Right renal cortex interstitium (tissue), 3 donors: ENCODE results near the gene GMCL2. TPM values are rescaled to one million over a fixed set of nuclear protein-coding genes. Genes with fewer than 3 reads are reported as not detected.
"Not testable (repeated sequence)": the region's sequence is repeated elsewhere in the genome, so short reads cannot be mapped to it uniquely, and the experiment has no call there.

Source experiments
- DNase-seq, 3 donors: peaks; one replicate each; pipeline ENCODE4 v3.0.0-alpha.2; 2013; ENCODE audit warnings: low read depth in 3 of 3, low spot score in 2 of 3
- polyA plus RNA-seq, 3 donors: library from polyadenylated mRNA; unstranded; fragments of 120-200 nt; gene quantifications; one replicate each; pipeline ENCODE4 v1.2.1, GENCODE V29; 2013; ENCODE audit not compliant: insufficient read length in 3 of 3

The GMCL2 gene
- polyA plus RNA-seq, 3 donors: 0.06 to 0.07 TPM; not detected in 1

DNA sequence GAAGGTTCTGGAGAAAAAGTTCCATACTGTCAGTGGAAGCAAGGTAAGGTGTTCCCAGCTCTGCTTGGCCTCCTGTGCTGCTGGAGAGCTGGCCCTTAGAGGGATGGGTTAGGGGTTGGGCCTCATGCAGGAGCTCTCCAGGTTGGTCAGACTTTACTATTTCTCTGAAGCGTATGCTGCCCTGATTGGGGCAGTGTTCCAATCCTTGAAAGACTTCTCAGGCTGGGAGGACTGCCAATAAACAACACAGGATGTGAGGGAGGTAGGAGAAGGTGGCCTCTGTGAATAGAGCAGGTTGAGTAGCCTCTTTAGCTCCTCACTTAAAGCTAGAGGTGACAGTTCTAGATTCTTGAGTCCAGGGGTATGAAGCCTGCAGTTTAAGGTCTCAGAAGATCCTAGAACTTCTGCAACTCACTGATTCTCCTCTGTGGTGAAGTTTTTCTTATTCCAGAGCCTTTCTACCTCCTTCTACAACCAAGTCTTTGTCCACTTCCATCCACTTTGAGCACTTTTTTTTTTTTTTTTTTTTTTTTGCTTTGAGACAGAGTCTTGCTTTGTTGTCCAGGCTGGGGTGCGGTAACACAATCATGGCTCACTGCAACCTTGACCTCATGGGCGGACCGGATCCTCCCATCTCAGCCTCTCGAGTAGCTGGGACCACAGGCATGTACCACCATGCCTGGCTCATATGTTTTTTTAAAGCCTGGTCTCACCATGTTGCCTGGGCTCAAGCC is 20.2 kb upstream of the GMCL2 start:
- no peak for DNase-seq

DNA sequence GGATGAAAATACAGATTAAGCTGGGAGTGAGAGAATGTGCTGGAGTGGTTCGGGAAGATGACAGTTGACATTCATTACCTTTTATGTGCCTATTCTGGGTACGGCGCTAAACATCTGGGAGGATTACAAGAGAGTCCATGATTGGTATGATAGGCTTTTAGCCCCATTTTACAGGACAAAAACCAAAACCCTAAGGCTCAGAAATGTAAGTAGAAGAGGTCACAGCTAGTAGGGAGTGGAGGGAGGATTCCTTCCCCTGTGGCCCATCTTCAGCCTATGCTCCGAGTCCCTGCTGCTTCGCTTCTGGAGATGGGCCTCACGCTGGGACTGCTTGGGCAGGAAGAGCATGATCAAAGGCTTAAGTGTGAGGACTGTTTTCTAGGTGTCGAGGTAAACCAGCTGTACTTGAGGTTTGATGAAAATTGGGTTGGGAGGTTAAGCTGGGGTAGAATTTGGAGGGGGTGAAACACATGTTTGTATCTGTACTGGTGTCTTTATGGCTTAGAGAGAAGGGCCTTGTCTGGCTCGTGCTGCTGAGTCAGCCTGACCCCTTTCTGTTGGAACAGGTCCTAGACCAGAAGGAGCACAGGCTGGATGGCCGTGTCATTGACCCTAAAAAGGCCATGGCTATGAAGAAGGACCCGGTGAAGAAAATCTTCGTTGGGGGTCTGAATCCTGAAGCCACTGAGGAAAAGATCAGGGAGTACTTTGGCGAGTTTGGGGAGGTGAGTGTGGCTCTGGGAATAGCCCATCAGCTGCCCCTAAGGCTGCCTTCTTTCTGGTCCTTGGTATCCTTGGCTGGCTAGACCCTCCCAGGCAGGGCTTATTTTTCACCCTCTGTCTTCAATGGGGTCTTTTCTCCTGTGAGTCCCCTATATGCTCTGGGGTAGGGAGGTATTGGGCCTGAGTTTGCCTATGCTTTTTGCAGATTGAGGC is 19.3 kb upstream of the GMCL2 start:
- no peak for DNase-seq

DNA sequence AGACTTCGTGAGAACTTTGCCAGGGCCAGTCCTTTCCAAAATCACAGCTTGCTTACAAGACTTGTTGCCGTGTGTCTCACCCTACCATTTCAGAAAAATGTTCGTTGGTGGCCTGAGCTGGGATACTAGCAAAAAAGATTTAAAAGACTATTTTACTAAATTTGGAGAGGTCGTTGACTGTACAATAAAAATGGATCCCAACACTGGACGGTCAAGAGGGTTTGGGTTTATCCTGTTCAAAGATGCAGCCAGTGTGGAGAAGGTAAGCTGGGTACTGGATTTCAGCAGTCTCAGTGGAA is 18.5 kb upstream of the GMCL2 start:
- DNase-seq: no peak

DNA sequence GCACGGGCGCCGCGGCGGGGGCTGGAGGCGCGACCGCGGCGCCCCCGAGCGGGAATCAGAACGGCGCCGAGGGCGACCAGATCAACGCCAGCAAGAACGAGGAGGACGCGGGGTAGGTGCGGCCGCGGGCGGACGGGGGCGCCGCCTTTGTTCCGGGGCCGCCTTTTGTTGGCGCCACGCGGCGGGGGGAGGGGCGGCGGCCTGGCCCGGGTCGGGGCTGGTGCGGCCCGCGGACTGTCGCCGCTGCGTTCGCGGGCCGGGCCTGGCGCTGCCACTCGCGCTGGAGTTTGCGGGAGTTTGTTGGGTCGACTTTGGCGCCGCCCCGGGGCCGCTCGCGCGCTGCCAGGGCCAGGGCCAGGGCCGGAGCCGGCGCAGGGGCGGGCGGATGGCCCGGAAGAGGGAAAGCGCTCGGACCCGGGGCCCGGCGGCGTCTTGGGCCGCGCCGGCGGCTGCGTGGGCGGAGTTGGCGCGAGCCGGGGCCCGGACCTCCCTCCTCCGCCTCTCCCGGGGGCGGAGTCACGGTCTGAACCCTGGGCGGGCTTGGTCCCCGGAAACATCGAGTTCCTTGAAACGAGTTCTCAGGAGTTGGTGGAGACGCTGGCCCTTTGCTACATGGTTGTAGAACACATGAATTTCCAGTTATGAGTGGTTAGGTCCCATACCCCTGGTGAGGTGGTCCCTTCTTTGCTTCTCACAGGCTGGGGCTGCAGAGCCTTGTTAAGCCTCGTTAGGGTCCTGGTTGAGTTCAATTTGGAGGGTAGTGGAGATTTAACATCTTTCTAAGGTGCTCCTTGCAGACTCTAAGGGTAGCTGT is 18.0 kb upstream of the GMCL2 start:
- DNase-seq: peak; percentile 25 to 48 (median 43)

DNA sequence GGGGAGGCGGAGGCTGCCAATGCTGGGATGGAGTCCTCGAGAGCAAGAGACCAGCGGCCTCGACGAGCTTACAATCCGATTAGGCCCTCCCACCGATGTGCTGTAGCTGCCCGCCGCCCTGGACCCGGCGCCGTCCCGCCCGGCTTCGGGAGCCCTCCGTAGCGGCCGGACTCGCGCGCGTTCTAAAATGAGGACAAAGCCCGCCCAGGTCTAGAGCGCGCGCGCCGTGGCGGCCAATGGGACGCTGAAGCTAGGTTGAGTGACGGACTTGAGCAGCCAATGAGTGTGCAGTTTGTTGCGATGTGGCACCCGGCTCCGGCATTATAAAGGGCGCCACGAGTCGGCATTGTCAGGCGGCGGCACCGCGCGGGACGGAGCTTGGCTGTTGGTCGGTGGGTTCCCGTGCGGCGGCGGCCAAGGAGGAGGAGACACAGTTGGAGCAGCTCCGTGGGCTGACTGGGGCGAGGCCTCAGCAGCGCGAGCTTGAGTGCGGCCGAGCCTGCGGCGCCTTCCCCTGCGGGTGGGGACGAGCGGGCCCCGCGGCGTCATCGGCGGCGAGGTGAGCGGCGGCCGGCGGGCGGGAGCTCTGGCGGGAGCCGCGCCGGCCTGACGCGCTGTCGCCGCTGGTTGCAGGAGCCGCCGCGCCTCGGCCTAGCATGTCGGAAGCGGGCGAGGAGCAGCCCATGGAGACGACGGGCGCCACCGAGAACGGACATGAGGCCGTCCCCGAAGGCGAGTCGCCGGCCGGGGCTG is 17.2 kb upstream of the GMCL2 start, which contains the start of gene HNRNPAB:
Gene HNRNPAB, plus strand, starts transcription at position 352 of the 753 bp plus-strand sequence. Its CDS starts 305 bp downstream, at position 657.
- peak; percentile 92 to 94 (median 94) for DNase-seq

DNA sequence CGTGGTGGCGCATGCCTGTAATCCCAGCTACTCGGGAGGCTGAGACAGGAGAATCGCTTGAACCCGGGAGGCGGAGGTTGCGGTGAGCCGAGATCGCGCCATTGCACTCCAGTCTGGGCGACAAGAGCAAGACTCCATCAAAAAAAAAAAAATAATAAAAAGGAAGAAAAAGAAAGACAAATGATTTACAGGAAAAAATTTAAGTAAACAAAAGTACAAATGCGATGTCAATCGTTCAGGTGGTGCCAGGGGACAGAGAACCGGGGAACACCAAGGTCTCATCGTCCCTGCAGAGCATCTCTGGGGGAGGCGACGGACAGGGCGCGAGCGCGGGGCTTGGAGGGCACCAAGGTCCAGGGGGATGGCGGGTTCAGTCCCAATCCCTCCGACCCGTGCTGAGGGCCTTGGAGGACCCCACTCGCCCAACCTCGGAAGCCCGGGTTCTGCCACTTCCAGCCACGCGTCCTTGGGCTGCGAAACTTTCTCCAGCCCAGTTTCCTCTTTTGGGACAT is 16.6 kb upstream of the GMCL2 start:
- no peak for DNase-seq

DNA sequence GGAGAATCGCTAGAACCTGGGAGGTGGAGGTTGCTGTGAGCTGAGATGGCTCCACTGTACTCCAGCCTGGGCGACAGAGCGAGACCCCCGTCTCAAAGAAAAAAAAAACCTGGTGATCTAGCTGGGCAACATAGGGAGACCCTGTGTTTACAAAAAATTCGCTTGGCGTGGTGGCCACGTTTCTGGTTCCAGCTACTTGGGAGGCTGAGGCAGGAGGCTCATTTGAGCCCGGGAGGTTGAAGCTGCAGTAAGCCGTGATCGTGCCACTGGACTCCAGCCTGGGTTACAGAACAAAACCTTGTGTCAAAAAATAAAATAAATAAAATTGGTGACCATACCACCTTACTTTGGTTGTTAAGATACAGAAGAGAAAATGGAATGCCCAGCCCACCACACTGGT is 15.4 kb upstream of the GMCL2 start:
- DNase-seq: no peak

DNA sequence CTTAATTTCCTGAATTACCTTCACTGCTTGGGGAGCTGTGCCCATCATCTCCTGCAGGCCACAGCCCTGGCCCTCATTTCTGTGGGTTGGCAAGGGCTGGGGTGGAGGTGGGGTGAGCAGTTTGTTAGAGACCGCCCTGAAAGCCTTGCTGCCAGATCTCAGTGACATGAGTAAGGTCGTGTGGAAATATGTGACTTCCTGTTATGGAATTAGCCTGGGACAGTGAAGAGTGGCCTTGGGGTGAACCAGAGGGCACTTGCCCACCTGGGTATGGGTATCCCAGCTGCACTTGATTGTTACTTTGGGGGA is 14.7 kb upstream of the GMCL2 start:
- no peak for DNase-seq

DNA sequence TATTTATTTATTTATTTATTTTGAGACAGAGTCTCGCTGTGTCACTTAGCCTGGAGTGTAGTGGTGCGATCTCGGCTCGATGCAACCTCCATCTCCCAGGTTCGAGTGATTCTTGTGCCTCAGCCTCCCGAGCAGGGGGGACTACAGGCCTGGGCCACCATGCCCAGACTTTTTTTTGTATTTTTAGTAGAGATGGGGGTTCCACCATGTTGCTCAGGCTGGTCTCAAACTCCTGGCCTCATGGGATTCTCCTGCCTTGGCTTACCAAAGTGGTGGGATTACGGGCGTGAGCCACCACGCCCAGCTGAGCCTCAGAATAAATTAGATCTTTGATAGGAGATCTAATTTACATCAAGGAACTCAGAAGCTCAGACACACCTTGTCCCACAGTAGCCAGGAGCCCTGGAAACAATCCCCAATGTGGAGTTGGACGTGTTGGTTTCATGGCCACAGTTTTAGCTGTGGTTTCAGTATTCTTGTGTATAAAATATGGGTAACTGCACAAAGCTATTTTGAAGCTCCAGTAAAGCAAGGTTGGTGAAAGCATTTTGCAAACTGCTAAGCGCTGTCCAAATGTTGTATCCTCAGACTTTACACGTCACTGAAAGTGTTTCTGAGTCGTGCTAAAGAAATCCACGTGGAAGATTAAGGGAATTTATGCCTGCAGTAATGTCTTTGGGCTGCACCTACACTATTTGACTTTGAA is 14.2 kb upstream of the GMCL2 start:
- DNase-seq: no peak

DNA sequence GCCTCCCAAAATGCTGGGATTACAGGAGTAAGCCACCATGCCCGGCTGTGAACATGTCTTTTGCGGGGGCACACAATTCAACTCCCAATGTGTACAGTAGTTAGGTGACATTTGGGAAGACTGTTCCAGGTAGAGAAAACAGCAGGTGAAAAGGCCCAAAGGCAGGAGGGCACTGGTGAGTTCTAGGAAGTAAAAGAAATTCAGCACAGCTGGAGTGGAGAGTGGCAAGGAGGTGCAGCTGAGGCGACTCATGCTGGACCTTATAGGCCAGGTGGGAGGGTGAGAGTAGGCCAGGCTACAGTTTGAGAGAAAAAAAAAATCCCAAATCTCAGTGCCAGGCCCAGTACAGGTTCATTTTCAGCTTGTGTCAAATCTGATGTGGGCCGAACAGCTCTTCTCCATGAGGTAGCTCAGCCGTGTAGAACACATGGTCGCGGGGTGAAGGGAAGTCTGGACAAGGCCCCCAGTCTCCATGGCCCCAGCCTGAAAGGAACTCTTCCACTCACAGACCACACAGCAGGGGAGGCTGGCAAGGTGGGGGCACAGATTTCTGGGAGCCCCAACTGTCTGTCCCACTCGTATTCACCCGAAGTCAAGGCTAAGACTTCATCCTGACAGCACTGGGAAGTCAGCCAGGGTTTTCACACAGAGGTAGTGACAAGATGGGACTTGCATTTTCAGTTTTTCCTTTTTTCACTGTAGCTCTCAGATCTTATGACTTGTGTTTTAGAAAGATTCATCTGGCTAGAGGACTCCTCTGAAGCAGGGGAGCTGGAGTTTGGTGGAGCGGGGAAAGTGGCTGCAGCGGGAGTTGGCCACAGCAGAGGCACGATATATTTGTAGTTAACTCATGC is 12.6 kb upstream of the GMCL2 start:
- DNase-seq: no peak

DNA sequence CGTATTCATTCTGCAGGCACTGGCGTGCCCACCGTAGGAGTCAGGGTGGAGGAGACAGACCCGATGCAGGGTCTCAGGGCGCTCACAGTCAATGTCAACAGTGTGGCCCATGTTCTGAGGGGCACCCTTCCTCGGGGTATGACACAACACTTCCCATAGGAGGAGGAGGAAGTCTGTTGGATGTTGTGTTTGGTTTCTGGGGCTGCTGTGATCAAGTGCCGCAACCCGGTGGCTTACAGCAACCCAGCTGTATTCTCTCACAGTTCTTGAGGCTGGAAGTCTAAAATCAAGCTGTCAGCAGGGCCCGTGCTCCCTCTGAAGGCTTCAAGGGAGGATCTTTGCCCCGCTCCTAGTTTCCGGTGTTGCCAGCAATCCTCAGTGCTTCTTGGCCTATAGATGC is 11.5 kb upstream of the GMCL2 start:
- no peak for DNase-seq

DNA sequence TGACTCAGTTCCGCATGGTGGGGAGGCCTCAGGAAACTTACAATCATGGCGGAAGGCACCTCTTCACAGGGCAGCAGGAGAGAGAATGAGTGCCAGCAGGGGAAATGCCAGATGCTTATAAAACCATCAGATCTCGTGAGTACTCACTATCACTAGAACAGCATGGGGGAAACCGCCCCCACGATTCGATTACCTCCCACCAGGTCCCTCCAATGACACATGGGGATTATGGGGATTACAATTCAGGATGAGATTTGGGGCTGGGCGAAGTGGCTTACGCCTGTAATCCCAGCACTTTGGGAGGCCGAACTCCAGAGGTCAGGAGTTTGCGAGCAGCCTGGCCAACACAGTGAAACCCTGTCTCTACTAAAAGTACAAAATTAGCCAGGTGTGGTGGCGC is 11.0 kb upstream of the GMCL2 start:
- not testable (repeated sequence) for DNase-seq

DNA sequence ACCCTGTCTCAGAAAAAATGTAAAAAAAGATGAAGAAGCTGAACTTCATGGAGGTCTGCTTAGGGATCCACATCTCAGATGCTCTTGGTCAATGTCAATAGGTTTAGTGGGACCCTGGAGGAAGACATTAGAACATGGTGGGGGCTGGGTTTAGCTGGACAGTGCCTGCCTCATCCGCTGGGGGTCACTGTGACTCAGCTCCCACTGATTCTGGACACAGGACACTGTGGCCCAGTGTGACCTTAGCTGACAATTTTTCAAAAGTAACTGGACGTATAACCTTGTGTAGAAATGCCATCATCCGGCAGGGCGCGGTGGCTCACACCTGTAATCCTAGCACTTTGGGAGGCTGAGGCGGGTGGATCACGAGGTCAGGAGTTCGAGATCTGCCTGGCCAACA is 9.8 kb upstream of the GMCL2 start:
- no peak for DNase-seq

DNA sequence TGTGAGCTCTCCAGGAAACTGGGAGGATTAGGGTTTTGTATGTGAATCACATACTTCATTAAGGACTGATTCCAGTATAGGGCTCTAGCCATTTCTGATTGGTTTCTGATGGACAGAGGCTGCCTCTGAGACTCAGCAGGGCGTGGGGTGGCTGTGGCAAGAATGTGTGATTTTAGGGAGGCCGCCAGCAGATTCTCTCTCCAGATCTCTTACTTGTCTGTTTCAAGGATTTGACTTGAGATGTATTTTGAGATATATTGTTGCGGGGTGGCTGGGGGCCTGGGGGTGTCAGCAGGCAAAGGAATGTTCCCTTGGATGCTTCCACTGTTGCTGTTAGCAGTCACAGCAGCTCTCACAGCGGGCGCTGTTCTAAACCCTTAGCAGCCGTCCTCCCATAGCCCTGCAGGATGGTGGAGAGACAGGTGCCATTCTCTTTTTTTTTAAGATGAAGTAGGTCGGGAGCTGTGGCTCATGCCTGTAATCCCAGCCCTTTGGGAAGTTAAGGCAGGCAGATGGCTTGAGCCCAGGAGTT is 9.2 kb upstream of the GMCL2 start:
- no peak for DNase-seq

DNA sequence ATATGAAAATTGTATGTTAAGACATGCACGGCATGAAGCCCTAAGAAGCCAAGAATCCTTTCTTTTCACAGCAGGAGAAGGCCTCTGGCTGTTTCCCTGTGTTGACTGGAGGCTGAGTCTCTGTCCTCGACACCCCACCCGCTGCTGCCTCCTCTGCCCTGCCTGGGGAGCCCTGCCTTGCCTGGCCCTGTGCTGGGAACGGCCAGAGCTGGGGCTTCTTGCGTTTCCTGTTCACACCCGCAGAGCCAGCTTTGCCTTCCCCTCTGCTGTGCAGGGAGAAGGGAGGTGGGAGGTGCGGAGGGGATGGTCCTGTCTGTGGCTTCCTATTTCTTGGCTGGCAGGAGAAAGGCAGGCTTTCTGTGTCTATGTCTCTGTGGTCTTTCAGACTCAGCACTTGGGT is 6.9 kb upstream of the GMCL2 start:
- no peak for DNase-seq

DNA sequence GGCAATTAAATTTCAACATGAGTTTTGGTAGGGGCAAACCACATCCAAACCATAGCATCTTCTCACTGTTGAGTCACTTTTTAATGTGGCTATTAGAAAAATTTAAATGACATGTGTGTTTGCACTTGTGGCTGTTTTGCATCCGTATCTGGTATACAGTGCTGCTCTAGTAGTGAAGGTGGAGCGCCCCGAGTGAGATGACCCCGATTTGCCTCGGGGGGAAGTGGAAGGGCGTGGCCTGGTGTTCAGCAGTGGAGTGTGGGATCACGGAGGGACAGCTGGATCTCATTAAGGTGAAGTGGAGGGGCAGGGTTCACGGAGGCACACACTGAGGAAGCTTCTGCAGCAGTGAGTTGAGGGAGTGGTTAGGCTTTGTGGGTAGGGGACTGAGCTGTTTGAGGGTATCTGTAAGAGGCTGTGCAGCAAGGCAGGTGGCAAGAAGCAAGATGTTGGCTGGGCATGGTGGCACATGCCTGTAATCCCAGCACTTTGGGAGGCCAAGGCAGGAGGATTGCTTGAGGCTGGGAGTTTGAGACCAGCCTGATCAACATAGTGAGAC is 6.2 kb upstream of the GMCL2 start:
- DNase-seq: no peak

DNA sequence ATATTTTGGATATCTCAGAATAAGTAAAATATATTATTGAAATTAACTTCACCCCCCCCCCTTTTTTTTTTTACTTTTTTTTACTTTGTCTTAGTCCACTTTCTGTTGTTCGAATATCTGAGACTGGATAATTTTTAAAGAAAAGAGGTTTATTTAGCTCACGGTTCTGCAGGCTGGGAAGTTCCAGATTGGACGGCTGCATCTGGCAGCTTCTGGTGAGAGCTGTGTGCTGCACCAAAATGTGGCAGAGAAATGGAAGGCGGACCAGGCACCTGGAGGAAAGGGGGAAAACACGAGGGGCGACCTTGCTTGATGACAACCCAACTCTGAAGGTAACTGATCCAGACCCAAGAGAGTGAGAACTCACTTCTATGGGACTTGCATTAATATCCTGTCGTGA is 5.6 kb upstream of the GMCL2 start:
- no peak for DNase-seq

DNA sequence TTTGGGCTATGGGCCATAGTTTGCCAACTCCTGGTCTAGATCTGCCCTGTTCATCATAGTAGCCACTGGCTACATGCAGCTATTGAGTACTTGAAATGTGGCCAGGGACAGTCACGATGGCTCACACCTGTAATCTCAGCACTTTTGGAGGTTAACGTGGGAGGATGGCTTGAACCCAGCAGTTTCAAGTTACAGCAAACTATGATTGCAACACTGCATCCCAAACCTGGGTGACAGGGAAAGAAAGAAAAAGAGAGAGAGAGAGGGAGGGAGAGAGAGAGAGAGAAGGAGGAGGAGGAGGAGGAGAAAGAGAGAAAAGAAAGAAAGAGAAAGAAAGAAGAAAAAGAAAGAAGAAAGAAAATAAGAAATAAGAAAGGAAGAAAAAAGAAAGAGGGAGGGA is 5.1 kb upstream of the GMCL2 start:
- DNase-seq: no peak
